BLaER1 (cell line): ENCODE data around the gene TPSAB1.
"Not testable (repeated sequence)": the region's sequence is repeated elsewhere in the genome, so short reads cannot be mapped to it uniquely, and the experiment has no call there.

Source experiments
- H3K27ac ChIP-seq: shearing (Covaris generic); formaldehyde crosslinking; 2 replicates; pipeline ENCODE4 v1.8.1; 2022
- H3K27me3 ChIP-seq: shearing (Covaris generic); formaldehyde crosslinking; 2 replicates; pipeline ENCODE4 v1.8.1; 2022
- H3K36me3 ChIP-seq: shearing (Covaris generic); formaldehyde crosslinking; 2 replicates; pipeline ENCODE4 v1.8.1; 2022
- H3K4me1 ChIP-seq: shearing (Covaris generic); formaldehyde crosslinking; 2 replicates; pipeline ENCODE4 v1.8.1; 2022
- H3K4me2 ChIP-seq: shearing (Covaris generic); formaldehyde crosslinking; 2 replicates; pipeline ENCODE4 v1.8.1; 2022
- H3K4me3 ChIP-seq: shearing (Covaris generic); formaldehyde crosslinking; 2 replicates; pipeline ENCODE4 v1.8.1; 2022
- H3K9ac ChIP-seq: shearing (Covaris generic); formaldehyde crosslinking; 2 replicates; pipeline ENCODE4 v1.8.1; 2022
- H3K9me3 ChIP-seq: shearing (Covaris generic); formaldehyde crosslinking; 2 replicates; pipeline ENCODE4 v1.8.1; 2022
- H4K20me1 ChIP-seq: shearing (Covaris generic); formaldehyde crosslinking; 2 replicates; pipeline ENCODE4 v1.8.1; 2022
- Cebpa-rat ChIP-seq: shearing (Covaris generic); IDR thresholded peaks from 2 replicates; pipeline ENCODE4 v1.8.1; 2022

Gene TPSAB1

DNA sequence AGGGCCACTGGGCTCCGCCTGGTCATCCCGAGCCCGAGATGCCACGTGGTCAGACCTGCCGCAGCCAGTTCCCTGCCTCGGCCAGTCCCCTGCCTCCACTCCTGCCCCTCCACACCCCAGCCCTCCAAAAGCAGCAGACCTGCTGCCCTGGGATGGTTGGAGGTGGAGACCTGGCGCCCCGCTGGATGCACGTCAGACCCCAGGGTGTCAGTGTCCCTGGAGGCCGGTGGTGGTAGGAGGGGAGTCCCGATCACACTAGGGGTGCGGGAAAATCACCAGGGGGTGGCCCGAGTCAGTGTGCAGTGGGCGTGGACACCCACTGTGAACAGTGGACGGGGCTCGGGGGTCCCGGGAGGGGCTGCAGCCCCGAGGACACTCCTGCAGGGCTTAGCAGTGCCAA lies 42.3 kb upstream of the TPSAB1 start:
- no peaks in the 10 kb centered on the region for H3K9me3 ChIP-seq
- no peak overlapping the region for H3K9ac ChIP-seq
- H3K4me2 ChIP-seq: no peak overlapping the region
- H3K36me3 ChIP-seq: peaks cover 31% of the 10 kb centered on the region
- H3K4me1 ChIP-seq: peaks cover 18% of the 10 kb centered on the region
- H4K20me1 ChIP-seq: peaks cover 83% of the 10 kb centered on the region
- no peaks in the 10 kb centered on the region for H3K27me3 ChIP-seq
- H3K27ac ChIP-seq: no peak overlapping the region
- no peak for TF ChIP-seq Cebpa-rat
- no peak overlapping the region for H3K4me3 ChIP-seq

DNA sequence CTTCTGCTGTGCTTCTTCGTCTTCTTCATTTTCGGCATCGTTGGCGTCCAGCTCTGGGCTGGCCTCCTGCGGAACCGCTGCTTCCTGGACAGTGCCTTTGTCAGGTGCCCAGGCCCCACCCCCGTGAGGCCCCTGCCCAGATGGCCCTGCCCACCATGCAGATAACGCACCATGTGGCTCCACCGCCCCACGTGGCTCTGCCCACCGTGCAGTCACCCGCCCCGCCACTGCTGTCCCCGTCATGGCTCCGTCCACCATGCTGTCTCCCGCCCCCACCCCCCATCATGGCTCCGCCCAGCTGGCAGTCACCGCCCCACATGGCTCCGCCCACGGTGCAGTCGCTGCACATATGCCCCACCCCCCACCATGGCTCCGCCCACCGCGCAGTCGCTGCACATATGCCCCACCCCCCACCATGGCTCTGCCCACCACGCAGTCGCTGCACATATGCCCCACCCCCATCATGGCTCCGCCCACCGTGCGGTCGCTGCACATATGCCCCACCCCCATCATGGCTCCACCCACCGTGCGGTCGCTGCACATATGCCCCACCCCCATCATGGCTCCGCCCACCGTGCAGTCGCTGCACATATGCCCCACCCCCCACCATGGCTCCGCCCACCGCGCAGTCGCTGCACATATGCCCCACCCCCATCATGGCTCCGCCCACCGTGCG lies 41.7 kb upstream of the TPSAB1 start:
- not testable (repeated sequence) for H3K9ac ChIP-seq, H3K9me3 ChIP-seq, H3K27me3 ChIP-seq, H3K4me2 ChIP-seq, H3K4me3 ChIP-seq, H3K27ac ChIP-seq
- Histone ChIP-seq H3K4me1 (peaks cover 12% of the 10 kb centered on the region), H4K20me1 (peaks cover 83% of the 10 kb centered on the region), H3K36me3 (peaks cover 37% of the 10 kb centered on the region)

DNA sequence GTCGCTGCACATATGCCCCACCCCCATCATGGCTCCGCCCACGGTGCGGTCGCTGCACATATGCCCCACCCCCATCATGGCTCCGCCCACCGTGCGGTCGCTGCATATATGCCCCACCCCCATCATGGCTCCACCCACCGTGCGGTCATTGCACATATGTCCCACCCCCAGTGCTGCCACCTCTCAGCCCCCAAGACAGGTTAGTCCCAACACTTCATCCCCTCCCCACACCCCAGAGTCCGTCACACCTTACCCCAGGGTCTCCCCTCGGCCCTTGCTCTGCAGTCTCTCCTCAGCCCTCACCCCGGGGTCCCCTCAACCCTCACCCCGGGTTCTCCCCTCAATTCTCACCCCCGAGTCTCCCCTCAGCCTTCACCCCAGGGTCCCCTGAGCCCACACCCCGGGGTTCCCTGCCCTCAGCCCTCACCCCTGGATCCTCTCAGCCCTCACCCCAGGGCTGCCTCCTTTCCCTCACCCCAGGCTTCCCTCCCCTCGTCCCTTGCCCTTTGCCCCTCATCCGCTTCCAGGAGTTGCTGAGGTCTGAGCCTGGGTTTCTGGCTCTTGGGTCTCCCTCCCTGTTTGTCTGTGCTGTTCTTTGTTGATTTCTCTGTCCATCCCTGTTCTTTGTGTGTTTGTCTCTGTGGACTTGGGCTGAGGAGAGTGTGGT lies 41.0 kb upstream of the TPSAB1 start:
- no peak overlapping the region for H3K4me3 ChIP-seq
- H3K27me3 ChIP-seq: no peaks in the 10 kb centered on the region
- H3K36me3 ChIP-seq: peaks cover 43% of the 10 kb centered on the region
- peaks cover 82% of the 10 kb centered on the region for H4K20me1 ChIP-seq
- H3K9ac ChIP-seq: no peak overlapping the region
- 0 out of 2 replicates have a peak, but pooled peaks cover 11% of the 10 kb centered on the region for H3K4me1 ChIP-seq
- H3K9me3 ChIP-seq: no peaks in the 10 kb centered on the region
- no peak overlapping the region for H3K4me2 ChIP-seq
- H3K27ac ChIP-seq: no peak overlapping the region
- TF ChIP-seq Cebpa-rat: no peak

DNA sequence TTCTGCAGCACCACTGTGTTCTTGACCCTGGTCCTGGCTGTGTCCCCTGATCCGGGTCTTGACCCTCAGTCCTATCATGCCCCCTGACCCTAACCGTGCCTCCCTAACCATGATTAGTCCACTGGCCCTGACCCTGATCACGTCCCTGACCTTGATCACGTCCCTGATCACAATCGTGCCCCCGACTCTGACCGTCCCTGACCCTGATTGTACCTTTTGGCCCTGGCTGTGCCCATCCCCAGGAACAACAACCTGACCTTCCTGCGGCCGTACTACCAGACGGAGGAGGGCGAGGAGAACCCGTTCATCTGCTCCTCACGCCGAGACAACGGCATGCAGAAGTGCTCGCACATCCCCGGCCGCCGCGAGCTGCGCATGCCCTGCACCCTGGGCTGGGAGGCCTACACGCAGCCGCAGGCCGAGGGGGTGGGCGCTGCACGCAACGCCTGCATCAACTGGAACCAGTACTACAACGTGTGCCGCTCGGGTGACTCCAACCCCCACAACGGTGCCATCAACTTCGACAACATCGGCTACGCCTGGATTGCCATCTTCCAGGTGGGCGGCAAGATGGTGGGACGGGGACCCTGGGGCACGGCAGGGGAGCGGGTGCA lies 40.4 kb upstream of the TPSAB1 start:
- Histone ChIP-seq H3K4me1 (peaks cover 13% of the 10 kb centered on the region), H3K4me3 (no peak overlapping the region), H4K20me1 (peaks cover 80% of the 10 kb centered on the region), H3K9me3 (no peaks in the 10 kb centered on the region), H3K27me3 (no peaks in the 10 kb centered on the region), H3K9ac (no peak overlapping the region), H3K4me2 (no peak overlapping the region), H3K27ac (no peak overlapping the region), H3K36me3 (peaks cover 43% of the 10 kb centered on the region)
- TF ChIP-seq Cebpa-rat: no peak

DNA sequence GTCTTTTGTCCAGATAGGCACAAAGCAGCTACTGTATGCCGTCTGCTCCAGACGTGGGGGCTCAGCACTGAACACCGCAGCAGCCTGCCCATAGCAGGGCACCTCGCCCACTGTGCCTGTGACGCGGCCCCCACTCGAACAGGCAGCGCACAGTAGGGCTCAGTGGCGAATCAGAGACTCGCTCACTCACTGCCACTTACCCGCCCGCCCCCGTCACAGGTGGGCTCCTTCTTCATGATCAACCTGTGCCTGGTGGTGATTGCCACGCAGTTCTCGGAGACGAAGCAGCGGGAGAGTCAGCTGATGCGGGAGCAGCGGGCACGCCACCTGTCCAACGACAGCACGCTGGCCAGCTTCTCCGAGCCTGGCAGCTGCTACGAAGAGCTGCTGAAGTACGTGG lies 39.1 kb upstream of the TPSAB1 start:
- H3K27me3 ChIP-seq: no peaks in the 10 kb centered on the region
- H3K36me3 ChIP-seq: peaks cover 52% of the 10 kb centered on the region
- TF ChIP-seq Cebpa-rat: no peak
- no peak overlapping the region for H3K4me2 ChIP-seq
- no peak overlapping the region for H3K27ac ChIP-seq
- H4K20me1 ChIP-seq: peaks cover 76% of the 10 kb centered on the region
- H3K9me3 ChIP-seq: no peaks in the 10 kb centered on the region
- H3K4me3 ChIP-seq: no peak overlapping the region
- peaks cover 19% of the 10 kb centered on the region for H3K4me1 ChIP-seq
- H3K9ac ChIP-seq: no peak overlapping the region

DNA sequence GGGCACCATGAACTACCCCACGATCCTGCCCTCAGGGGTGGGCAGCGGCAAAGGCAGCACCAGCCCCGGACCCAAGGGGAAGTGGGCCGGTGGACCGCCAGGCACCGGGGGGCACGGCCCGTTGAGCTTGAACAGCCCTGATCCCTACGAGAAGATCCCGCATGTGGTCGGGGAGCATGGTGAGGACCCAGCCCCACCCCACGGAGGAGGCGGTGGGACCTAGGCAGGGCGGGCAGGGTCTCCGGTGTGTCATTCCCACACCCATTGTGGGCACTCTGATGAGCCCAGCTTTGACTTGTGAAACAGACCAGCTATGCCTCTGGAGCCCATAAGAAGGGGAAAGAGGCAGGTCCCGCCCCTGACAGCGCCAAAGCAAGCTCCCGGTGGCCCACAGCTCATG lies 38.2 kb upstream of the TPSAB1 start:
- no peak overlapping the region for H3K9ac ChIP-seq
- H3K4me2 ChIP-seq: no peak overlapping the region
- peaks cover 55% of the 10 kb centered on the region for H3K36me3 ChIP-seq
- no peak overlapping the region for H3K27ac ChIP-seq
- no peak for TF ChIP-seq Cebpa-rat
- H3K4me3 ChIP-seq: no peak overlapping the region
- peaks cover 67% of the 10 kb centered on the region for H4K20me1 ChIP-seq
- no peaks in the 10 kb centered on the region for H3K9me3 ChIP-seq
- H3K27me3 ChIP-seq: no peaks in the 10 kb centered on the region
- peaks cover 12% of the 10 kb centered on the region for H3K4me1 ChIP-seq

DNA sequence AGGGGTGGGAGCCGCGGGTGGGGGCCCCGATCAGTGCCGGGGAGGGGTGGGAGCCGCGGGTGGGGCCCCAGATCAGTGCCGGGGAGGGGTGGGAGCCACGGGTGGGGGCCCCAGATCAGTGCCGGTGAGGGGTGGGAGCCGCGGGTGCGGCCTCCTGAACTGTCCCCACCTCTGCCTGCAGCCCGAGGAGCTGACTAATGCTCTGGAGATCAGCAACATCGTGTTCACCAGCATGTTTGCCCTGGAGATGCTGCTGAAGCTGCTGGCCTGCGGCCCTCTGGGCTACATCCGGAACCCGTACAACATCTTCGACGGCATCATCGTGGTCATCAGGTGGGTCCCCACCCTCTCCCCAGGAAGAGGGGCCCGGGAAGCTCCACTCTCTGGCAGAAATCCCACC lies 35.6 kb upstream of the TPSAB1 start:
- H4K20me1 ChIP-seq: peaks cover 48% of the 10 kb centered on the region
- no peaks in the 10 kb centered on the region for H3K9me3 ChIP-seq
- H3K9ac ChIP-seq: no peak overlapping the region
- H3K4me3 ChIP-seq: no peak overlapping the region
- peaks cover 70% of the 10 kb centered on the region for H3K36me3 ChIP-seq
- peak overlapping the region; percentile 48 for H3K4me2 ChIP-seq
- H3K4me1 ChIP-seq: peaks cover 29% of the 10 kb centered on the region
- no peak for TF ChIP-seq Cebpa-rat
- H3K27me3 ChIP-seq: no peaks in the 10 kb centered on the region
- no peak overlapping the region for H3K27ac ChIP-seq

DNA sequence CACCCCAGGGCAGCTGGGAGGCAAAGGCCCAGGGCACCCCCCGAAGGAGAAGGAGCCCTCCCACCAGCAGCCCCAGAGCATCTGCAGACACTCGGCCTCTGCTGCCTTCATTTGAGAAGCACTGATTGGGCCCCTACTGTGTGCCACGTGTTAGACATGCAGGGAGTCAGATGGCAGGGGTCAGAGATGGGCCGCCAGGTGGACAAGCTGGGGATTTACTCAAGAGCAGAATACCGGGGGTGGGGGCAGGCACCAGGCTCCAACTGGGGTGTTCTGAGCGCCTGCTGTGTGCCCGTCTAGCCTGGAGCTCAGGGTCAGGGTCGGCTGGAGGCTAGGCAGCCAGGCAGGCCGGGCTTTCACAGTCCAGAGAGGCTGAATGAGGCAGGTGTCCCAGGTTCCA lies 34.2 kb upstream of the TPSAB1 start:
- H3K36me3 ChIP-seq: peaks cover 71% of the 10 kb centered on the region
- H3K27ac ChIP-seq: no peak overlapping the region
- H4K20me1 ChIP-seq: peaks cover 38% of the 10 kb centered on the region
- TF ChIP-seq Cebpa-rat: no peak
- H3K4me2 ChIP-seq: no peak overlapping the region
- no peak overlapping the region for H3K9ac ChIP-seq
- peaks cover 29% of the 10 kb centered on the region for H3K4me1 ChIP-seq
- H3K27me3 ChIP-seq: no peaks in the 10 kb centered on the region
- H3K4me3 ChIP-seq: no peak overlapping the region
- H3K9me3 ChIP-seq: no peaks in the 10 kb centered on the region

DNA sequence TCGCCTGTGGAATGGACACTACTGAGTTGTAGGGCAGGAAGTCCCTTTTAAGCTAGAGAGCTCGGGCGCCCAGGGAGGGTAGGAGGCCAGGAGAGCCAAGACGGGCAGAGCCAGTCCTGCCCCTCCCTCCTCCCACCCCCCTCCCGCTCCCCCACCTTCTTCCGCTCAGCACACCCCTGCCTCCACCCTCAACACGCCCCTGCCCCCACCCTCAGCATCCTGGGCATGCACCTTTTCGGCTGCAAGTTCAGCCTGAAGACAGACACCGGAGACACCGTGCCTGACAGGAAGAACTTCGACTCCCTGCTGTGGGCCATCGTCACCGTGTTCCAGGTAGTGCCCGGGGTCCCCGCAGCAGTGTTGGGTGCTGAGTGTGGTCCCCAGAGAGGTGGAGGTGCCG lies 33.7 kb upstream of the TPSAB1 start:
- Histone ChIP-seq H3K4me2 (no peak overlapping the region), H3K4me1 (peaks cover 29% of the 10 kb centered on the region), H3K36me3 (peaks cover 71% of the 10 kb centered on the region), H3K27me3 (no peaks in the 10 kb centered on the region), H3K9ac (no peak overlapping the region), H4K20me1 (peaks cover 34% of the 10 kb centered on the region), H3K9me3 (no peaks in the 10 kb centered on the region), H3K4me3 (no peak overlapping the region), H3K27ac (no peak overlapping the region)
- no peak for TF ChIP-seq Cebpa-rat

DNA sequence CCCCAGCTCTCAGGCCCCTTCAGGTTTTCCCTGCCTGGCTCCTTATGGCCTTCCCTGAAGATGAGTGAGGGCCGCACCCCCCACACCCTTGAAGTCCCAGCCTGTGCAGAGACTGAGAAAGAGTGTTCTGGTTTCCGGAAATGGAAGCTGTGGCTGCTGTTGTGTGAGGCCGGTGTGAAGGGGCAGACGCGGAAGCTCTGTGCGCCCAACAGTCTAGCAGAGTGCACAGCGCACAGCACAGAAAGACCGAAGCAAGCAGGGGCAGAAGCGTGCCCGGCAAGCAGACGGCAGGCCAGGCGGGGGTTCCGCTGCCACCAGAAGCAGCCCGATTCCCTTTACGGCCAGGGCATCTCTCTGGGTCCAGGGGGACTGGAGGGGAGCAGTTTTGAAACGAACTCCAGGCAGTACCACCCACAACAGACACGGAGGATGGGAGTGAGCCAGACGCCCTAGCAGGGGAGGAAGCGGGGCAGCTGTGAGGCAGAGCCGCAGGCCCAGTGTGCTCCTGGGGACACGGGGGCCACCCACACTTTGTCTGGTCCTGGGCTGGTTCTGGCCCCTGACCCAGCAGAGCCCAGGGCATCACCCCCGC lies 32.2 kb upstream of the TPSAB1 start:
- Histone ChIP-seq H3K27ac (peak overlapping the region; percentile 68), H3K4me2 (peak overlapping the region; percentile 58), H3K36me3 (peaks cover 72% of the 10 kb centered on the region), H3K9me3 (no peaks in the 10 kb centered on the region), H3K9ac (peak overlapping the region; percentile 64), H3K27me3 (no peaks in the 10 kb centered on the region), H3K4me3 (no peak overlapping the region), H4K20me1 (peaks cover 24% of the 10 kb centered on the region), H3K4me1 (peaks cover 29% of the 10 kb centered on the region)
- no peak for TF ChIP-seq Cebpa-rat
